Large intestine (tissue), 3 donors: ENCODE results near the gene PTPRN2. TPM values are rescaled to one million over a fixed set of nuclear protein-coding genes. Genes with fewer than 3 reads are reported as not detected.

Experiments used
- DNase-seq, 2 donors: peaks; one replicate each; pipeline versions ENCODE4 v3.0.0 to v3.0.0-alpha.2; 2013
- H3K27ac ChIP-seq: one replicate; pipeline ENCODE4 v1.5.1; 2013; ENCODE audit warnings: low read length
- H3K27me3 ChIP-seq: 2 replicates; pipeline ENCODE4 v1.6.1; 2013; ENCODE audit warnings: low read length; ENCODE audit not compliant: control insufficient read depth, insufficient read depth
- H3K36me3 ChIP-seq: 2 replicates; pipeline ENCODE4 v1.6.1; 2013; ENCODE audit warnings: low read length; ENCODE audit not compliant: control insufficient read depth, insufficient read depth
- H3K4me1 ChIP-seq: one replicate; pipeline ENCODE4 v1.6.1; 2013; ENCODE audit warnings: low read length; ENCODE audit not compliant: control insufficient read depth, insufficient read depth
- H3K4me3 ChIP-seq: one replicate; pipeline ENCODE4 v1.5.1; 2013; ENCODE audit warnings: low read length
- H3K9me3 ChIP-seq: one replicate; pipeline ENCODE4 v1.6.1; 2013; ENCODE audit warnings: mild to moderate bottlenecking, low read depth, low read length, moderate library complexity; ENCODE audit not compliant: control insufficient read depth
- WGBS: methylation state at CpG from one replicate; pipeline ENCODE4 v1.1.5; 2013; ENCODE audit warnings: low lambda C conversion rate; ENCODE audit not compliant: insufficient coverage; 5-methylcytosine and 5-hydroxymethylcytosine counted together
- polyA plus RNA-seq: library from polyadenylated mRNA; unstranded; fragments of 120-200 nt; gene quantifications from one replicate; pipeline ENCODE4 v1.2.1, GENCODE V29; 2013

PTPRN2 gene
- polyA plus RNA-seq, 1 donor = 13.4 TPM

DNA sequence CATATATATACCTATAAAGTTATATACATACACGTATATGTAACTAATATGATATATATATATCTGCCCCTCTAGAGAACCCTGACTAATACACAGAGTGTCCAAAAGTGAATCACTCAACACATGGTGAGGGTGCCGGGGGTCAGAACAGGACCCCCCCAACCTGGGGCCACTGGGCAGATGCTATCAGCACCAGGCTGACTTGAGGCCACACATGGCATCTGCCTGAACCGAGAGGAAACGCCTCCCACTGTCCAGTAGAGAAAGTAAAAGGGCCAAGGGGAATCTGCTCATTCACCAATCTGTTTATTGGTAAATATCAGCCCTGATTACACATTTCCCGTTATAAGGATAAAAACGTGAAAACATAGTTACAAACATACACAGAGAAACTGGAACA lies 218.3 kb downstream of the PTPRN2 start:
- Histone ChIP-seq H3K9me3 (peaks cover 2% of the 10 kb centered on the region), H3K36me3 (no peaks in the 10 kb centered on the region), H3K4me3 (no peak overlapping the region), H3K27ac (no peak overlapping the region), H3K4me1 (no peaks in the 10 kb centered on the region), H3K27me3 (no peaks in the 10 kb centered on the region)
- 86% methylated on average over 2 of the region's 6 CpGs for WGBS
- DNase-seq = no peak

DNA sequence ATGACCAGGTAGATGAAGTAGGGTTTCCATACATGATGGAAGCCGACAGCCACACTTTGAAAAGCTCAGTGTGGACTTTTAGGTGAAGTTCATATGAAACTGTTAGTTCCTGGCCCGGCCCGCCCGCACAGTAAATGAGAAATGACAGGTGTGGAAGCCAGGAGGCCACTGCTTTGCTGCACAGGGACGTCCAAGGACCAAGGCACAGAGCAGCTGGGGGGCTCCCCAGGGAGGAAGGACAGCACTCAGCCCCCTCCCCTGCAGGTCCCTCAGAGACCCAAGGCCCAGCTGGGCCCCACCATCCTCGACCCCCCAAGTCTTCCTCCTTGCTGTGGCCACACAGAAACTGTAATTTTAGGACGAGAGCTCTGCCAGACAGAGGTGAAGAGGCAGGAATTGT lies 219.2 kb downstream of the PTPRN2 start:
- Histone ChIP-seq H3K27ac (no peak overlapping the region), H3K9me3 (peaks cover 2% of the 10 kb centered on the region), H3K27me3 (no peaks in the 10 kb centered on the region), H3K4me1 (no peaks in the 10 kb centered on the region), H3K4me3 (no peak overlapping the region), H3K36me3 (no peaks in the 10 kb centered on the region)
- WGBS = no CpG with 5 or more reads among the region's 7 CpGs
- DNase-seq = no peak

DNA sequence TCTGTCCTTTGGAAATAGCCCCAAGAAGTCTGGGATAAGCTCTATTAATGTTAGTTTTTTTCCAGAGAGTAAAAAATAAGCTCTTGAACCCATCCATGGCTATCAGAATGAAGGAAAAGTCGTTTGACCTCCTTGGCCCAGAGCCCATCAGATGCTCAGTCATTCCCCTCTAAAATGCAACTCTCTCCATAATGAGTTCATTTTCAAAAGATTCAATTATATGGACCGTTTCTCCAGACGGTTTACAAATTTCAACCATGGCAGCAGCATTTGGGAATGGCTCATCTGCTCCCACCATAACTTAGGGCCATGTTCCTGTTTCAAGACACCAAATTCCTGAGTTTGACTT lies 220.0 kb downstream of the PTPRN2 start:
- Histone ChIP-seq H3K4me3 (no peak overlapping the region), H3K36me3 (no peaks in the 10 kb centered on the region), H3K4me1 (no peaks in the 10 kb centered on the region), H3K27me3 (no peaks in the 10 kb centered on the region), H3K9me3 (peaks cover 7% of the 10 kb centered on the region), H3K27ac (no peak overlapping the region)
- no peak for DNase-seq
- 71% methylated on average over 1 of the region's 3 CpGs for WGBS

DNA sequence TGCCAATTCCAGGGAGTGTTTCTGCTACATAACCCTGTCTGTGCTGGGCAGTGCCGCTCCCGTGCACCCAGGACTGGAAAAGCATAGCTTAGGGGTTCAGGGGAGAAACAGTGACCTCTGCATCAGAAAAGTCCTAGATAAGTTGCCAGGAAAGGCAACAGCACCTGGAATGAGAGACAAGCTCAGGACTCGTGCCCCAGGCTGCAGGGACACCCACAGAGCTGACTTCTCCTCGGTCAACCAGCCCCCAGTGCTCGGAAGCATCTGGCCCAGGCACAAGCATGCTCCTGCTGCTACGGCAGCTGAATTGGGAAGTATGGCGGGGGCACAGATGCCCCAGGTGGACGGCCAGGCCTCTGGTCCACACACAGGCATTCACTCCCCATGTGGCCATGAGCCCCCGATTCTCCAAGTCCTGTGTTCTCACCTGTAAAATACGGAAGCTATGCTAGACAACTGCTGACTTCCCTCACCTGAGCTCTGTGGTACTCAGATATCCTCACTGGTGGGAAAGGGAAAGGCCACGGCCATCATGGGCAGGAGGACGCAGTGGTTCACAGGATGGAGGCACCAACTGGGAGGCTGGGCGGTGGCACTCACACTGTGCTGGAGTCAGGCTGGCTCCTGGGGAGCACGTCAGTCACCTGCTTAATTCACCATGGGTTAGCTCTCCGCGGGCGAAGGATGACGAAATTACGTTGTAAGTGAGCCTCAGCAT lies 220.5 kb downstream of the PTPRN2 start:
- Histone ChIP-seq H3K9me3 (peaks cover 7% of the 10 kb centered on the region), H3K36me3 (no peaks in the 10 kb centered on the region), H3K4me3 (no peak overlapping the region), H3K27ac (no peak overlapping the region), H3K4me1 (no peaks in the 10 kb centered on the region), H3K27me3 (no peaks in the 10 kb centered on the region)
- DNase-seq = no peak
- no CpG with 5 or more reads among the region's 19 CpGs for WGBS

DNA sequence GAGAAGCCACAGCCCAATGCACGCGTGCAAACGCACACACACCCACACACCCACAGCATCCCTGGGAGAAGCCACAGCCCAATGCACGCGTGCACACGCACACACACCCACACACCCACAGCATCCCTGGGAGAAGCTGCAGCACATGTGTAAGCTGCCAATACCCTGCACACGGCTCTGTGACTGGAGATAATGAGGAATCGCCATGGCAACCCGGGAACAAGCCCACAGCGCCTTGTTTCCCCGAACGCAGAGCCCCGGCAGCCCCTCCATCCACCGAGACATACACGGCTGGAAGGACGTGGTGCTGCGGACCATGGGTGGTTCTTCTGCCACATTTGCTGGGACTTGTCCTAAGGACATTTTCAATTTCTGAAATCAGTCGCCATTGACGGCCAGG lies 221.3 kb downstream of the PTPRN2 start:
- Histone ChIP-seq H3K4me1 (no peaks in the 10 kb centered on the region), H3K27ac (no peak overlapping the region), H3K27me3 (no peaks in the 10 kb centered on the region), H3K4me3 (no peak overlapping the region), H3K36me3 (no peaks in the 10 kb centered on the region), H3K9me3 (peaks cover 7% of the 10 kb centered on the region)
- no peak for DNase-seq
- WGBS = no CpG with 5 or more reads among the region's 19 CpGs

DNA sequence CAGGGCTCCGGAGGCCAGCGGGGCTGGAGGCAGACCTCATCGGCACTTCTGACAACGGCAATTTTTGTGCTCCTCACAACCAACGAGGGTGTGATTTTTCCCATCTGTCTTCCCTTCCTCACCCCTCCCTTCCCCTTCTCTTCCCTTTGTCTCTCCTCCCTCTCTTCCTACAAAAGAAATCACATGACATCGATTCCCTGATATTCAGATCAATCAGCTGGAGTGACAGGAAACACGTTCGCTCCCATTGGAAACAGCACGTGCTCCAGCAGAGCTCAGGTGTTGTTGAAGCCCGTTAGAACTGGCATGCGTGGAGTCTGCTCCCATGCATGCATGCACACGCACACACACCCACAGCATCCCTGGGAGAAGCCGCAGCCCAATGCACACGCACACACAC lies 222.4 kb downstream of the PTPRN2 start:
- Histone ChIP-seq H3K27me3 (no peaks in the 10 kb centered on the region), H3K9me3 (peaks cover 10% of the 10 kb centered on the region), H3K4me1 (no peaks in the 10 kb centered on the region), H3K4me3 (no peak overlapping the region), H3K36me3 (no peaks in the 10 kb centered on the region), H3K27ac (no peak overlapping the region)
- WGBS = 95% methylated on average over 3 of the region's 14 CpGs
- DNase-seq = no peak

DNA sequence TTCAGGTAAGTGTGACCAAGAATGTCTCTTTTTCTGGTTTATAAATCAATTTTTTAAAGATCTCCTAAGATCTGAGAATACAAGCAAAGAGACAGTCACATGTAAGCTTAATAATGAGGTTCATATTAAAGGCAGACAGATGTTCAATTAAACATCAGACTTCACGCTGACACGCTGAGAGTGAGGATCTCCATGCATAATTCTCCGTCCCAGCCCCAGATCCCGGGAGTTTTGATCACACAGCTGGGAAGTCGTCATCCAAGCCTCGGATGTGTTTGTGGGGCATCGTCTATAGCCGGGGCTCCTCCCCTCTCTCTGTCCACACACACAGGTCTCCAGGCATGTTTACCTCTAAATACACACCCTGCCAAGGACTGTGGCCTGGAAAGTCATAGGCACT lies 223.2 kb downstream of the PTPRN2 start:
- H3K9me3 ChIP-seq = peaks cover 10% of the 10 kb centered on the region
- no peak overlapping the region for H3K4me3 ChIP-seq
- H3K27ac ChIP-seq = no peak overlapping the region
- H3K36me3 ChIP-seq = no peaks in the 10 kb centered on the region
- no peaks in the 10 kb centered on the region for H3K4me1 ChIP-seq
- H3K27me3 ChIP-seq = no peaks in the 10 kb centered on the region
- WGBS = no CpG with 5 or more reads among the region's 8 CpGs
- DNase-seq = no peak

DNA sequence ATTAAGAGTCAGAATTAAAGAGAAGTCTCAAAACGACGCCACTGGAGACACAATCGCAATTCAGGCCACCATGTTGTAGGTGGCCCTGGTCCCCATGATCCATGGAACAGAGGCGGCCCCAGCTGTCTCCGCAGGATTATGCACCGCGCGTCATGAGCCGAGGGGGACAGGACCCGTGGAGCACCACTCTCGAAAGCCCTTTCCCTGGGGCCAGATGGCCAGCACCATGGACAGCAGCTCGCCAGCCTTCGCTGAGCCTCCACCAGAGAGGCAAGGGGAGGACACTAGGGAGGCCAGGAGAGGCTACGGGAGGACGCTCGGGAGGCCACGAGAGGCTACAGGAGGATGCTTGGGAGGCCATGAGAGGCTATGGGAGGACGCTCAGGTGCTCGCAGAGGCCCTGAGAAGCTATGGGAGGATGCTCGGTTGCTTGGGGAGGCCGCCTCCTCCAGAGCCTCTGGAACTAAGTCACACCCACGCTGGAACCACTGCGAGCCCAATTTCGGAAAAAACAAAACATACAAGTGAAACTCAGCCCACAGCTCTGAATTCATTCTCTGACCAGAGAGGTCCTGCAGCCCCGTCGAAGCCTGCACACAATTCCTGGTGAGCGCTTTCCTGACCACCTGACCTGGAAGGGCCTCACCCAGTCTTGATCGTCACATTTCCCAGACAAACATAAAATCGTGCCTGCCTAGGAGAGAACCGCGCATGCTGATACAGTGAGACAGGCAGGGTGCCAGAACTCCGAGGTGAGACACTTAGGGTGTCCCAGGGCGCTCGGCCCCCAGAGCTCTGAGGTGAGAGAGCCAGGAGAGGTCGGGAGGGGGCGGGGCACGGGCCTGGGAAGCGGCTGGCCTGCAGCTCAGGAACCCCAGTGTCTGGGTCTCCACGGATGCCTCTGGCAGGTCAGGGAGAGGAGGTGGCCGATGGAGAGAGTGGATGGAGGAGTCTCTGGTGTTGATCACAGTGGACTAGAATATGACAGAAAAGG lies 224.4 kb downstream of the PTPRN2 start:
- Histone ChIP-seq H3K27ac (no peak overlapping the region), H3K27me3 (no peaks in the 10 kb centered on the region), H3K36me3 (no peaks in the 10 kb centered on the region), H3K9me3 (peaks cover 10% of the 10 kb centered on the region), H3K4me3 (no peak overlapping the region), H3K4me1 (no peaks in the 10 kb centered on the region)
- WGBS = no CpG with 5 or more reads among the region's 40 CpGs
- no peak for DNase-seq

DNA sequence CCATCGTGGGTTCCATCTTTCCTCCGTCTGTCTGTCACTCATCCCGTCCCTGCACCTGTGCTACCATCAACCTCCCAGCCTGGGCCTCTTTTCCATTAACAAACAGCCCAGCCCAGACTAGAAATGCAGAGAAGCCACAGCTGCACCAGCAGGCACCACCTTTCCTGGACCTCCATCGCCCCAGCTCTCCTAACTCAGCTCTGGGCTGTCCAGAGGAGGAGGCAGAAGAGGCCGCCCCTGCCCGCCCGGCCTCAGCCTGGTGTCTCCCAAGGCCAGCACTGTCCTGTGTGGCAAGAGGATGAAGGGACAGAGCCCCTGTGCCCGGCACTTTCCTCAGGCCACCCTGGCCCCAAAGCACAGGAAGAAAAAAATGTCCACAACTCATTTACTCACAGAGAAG lies 225.6 kb downstream of the PTPRN2 start:
- Histone ChIP-seq H3K4me3 (no peak overlapping the region), H3K4me1 (no peaks in the 10 kb centered on the region), H3K27ac (no peak overlapping the region), H3K27me3 (no peaks in the 10 kb centered on the region), H3K36me3 (no peaks in the 10 kb centered on the region), H3K9me3 (peaks cover 21% of the 10 kb centered on the region)
- WGBS = no CpG with 5 or more reads among the region's 8 CpGs
- DNase-seq = no peak

DNA sequence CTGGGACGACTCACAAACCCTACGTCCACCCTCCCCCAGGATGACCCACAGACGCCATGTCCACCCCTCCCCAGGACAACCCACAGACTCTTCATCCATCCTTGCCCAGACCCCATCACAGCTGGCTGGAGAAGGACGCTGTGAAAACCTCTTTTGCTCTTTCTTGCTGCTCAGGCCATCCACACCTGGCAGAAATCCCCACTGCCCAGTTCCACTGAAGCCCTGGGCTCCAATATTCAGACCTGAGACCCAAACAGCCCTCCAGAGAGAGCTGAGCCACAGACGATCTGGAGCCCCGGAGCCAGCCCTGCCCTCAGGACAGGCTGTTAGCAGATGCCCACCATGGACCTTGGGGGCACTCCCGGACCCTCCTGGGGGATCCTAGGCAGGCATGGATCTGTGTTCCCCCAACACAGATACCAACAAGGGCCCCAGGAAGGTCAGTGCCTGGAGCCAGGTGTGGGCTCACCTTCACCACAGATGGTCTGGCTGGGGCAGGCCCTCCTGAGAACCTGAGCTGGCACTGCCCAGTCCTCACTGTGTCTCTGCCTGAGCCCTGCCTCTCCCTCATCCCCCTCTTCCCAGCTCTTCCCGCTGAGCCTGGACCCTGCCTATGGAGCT lies 226.2 kb downstream of the PTPRN2 start:
- DNase-seq = no peak
- Histone ChIP-seq H3K9me3 (peaks cover 24% of the 10 kb centered on the region), H3K27me3 (no peaks in the 10 kb centered on the region), H3K4me1 (no peaks in the 10 kb centered on the region), H3K27ac (no peak overlapping the region), H3K4me3 (no peak overlapping the region), H3K36me3 (no peaks in the 10 kb centered on the region)
- WGBS = 88% methylated on average over 1 of the region's 8 CpGs
